Keratinocyte (primary cell): Measurements from ENCODE around the gene NFYB. TPM values are rescaled to one million over a fixed set of nuclear protein-coding genes. Genes with fewer than 3 reads are reported as not detected.

Source experiments
- DNase-seq: peaks from one replicate; pipeline ENCODE4 v3.0.0-alpha.2; 2011; ENCODE audit warnings: low read depth, missing footprints, low spot score
- FAIRE-seq: peaks from 2 replicates; lab custom pipeline; 2011; peaks lifted over from hg19 to GRCh38; lab: Jason Lieb, UNC
- H2AFZ ChIP-seq: 2 replicates; pipeline ENCODE4 v1.6.0; 2012; ENCODE audit warnings: low read length, control low read depth, inconsistent platforms; ENCODE audit not compliant: control insufficient read depth
- H3K27ac ChIP-seq: 2 replicates; pipeline ENCODE4 v1.5.1; 2011; ENCODE audit warnings: low read length; ENCODE audit not compliant: control insufficient read depth, insufficient read depth
- H3K27me3 ChIP-seq: 3 replicates; pipeline ENCODE4 v1.6.0; 2011; ENCODE audit warnings: low read length; ENCODE audit not compliant: control insufficient read depth, insufficient read depth; ENCODE audit errors: extremely low read depth
- H3K36me3 ChIP-seq, 2 experiments: 2 replicates in 1 of 2; 3 replicates in 1 of 2; pipeline ENCODE4 v1.5.1; 2011; ENCODE audit warnings: low read length in 2 of 2, mild to moderate bottlenecking in 1 of 2; ENCODE audit not compliant: control insufficient read depth in 2 of 2, insufficient read depth in 2 of 2; ENCODE audit errors: extremely low read depth in 1 of 2
- H3K4me1 ChIP-seq: 3 replicates; pipeline ENCODE4 v1.5.1; 2011; ENCODE audit warnings: low read length; ENCODE audit not compliant: control insufficient read depth, insufficient read depth; ENCODE audit errors: extremely low read depth
- H3K4me2 ChIP-seq: 3 replicates; pipeline ENCODE4 v1.6.0; 2011; ENCODE audit warnings: low read depth, low read length; ENCODE audit not compliant: control insufficient read depth, insufficient read depth; ENCODE audit errors: extremely low read depth
- H3K4me3 ChIP-seq, 3 experiments: fragments of 200-600 bp in 1 of 3; sonication (generic) in 1 of 3; 2 replicates in 2 of 3; 3 replicates in 1 of 3; pipeline ENCODE4 v1.5.1; 2011 to 2016; ENCODE audit warnings: low read length in 3 of 3, mild to moderate bottlenecking in 3 of 3, control low read depth in 2 of 3, inconsistent platforms in 1 of 3, low read depth in 1 of 3, mixed read lengths in 1 of 3, mixed run types in 1 of 3, moderate library complexity in 1 of 3; ENCODE audit not compliant: control insufficient read depth in 2 of 3, insufficient read depth in 2 of 3; ENCODE audit errors: extremely low read depth in 1 of 3
- H3K79me2 ChIP-seq: 2 replicates; pipeline ENCODE4 v1.6.0; 2012; ENCODE audit warnings: low read length; ENCODE audit not compliant: control insufficient read depth, insufficient read depth
- H3K9ac ChIP-seq: 3 replicates; pipeline ENCODE4 v1.6.0; 2011; ENCODE audit warnings: low read length; ENCODE audit not compliant: control insufficient read depth, insufficient read depth; ENCODE audit errors: extremely low read depth
- H3K9me1 ChIP-seq: 3 replicates; pipeline ENCODE4 v1.6.0; 2011; ENCODE audit warnings: low read length; ENCODE audit not compliant: control insufficient read depth, insufficient read depth; ENCODE audit errors: extremely low read depth
- H3K9me3 ChIP-seq: 2 replicates; pipeline ENCODE4 v1.5.1; 2012; ENCODE audit warnings: low read depth, low read length; ENCODE audit not compliant: control insufficient read depth
- H4K20me1 ChIP-seq: 3 replicates; pipeline ENCODE4 v1.6.0; 2011; ENCODE audit warnings: low read length; ENCODE audit not compliant: control insufficient read depth, insufficient read depth; ENCODE audit errors: extremely low read depth
- EZH2 ChIP-seq: IDR thresholded peaks from one replicate; pipeline ENCODE4 v1.6.1; 2012; ENCODE audit warnings: inconsistent platforms, mild to moderate bottlenecking, low read length, moderate library complexity
- dilution Hi-C: fragments of 300-500 bp; cut with MboI; formaldehyde crosslinking; loops from one replicate; pipeline ENCODE4 v1.7.0; 2020; ENCODE audit warnings: low sequenced_read_pairs; ENCODE audit not compliant: extremely low pct_ligation_motif_present
- polyA plus RNA-seq, 5 experiments: library from polyadenylated mRNA; depleted of rRNA in 3 of 5; stranded (reverse) in 3 of 5; stranded (forward) in 1 of 5; unstranded in 1 of 5; fragments of >200 nt; gene quantifications; 1 replicate in 1 of 5; 2 replicates in 3 of 5; 3 replicates in 1 of 5; pipeline versions ENCODE4 v1.2.1 to v1.2.3, GENCODE V29; 2011 to 2012; ENCODE audit warnings: missing spikeins in 2 of 5, low read depth in 1 of 5, low replicate concordance in 1 of 5
- TF ChIP-seq, protein P1 (sequence below), 3 experiments: IDR thresholded peaks in 1 of 3; conservative IDR thresholded peaks in 1 of 3; optimal IDR thresholded peaks in 1 of 3; 2 replicates in 2 of 3; 3 replicates in 1 of 3; pipeline versions ENCODE3 to v1.5.1; 2011; ENCODE audit warnings: low read length in 3 of 3, mild to moderate bottlenecking in 3 of 3, moderate library complexity in 2 of 3, control low read depth in 1 of 3, inconsistent platforms in 1 of 3; ENCODE audit not compliant: insufficient read depth in 2 of 3; ENCODE audit errors: extremely low read depth in 1 of 3

Gene NFYB
- polyA plus RNA-seq, 1 donor (not counting 4 experiments of a cell fraction or from before 2014, with no cell fraction given) = 22.8 TPM

DNA sequence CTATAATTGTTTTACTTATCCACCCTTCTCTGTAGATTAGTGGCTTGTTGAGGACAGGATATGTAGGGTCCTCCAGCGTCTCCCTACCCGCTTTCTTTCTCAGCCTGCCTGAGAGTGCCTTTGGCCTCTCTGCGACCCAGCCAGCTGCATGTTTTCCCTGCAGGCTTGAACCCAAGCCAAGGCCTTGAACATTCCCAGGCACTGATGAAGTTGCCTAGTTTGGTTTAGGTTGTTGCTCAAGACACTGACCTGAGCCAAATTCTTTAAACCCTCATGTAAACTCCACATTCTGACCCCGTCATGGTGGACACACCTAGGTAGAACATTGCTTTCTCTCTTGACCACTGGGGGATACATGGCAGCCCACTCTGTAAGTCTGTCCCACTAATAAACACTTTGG is 44.1 kb upstream of the NFYB start:
- Histone ChIP-seq H3K4me1 (peaks cover 11% of the 10 kb centered on the region), H3K27me3 (no peaks in the 10 kb centered on the region), H3K36me3 (no peaks in the 10 kb centered on the region), H3K9me3 (peaks cover 3% of the 10 kb centered on the region), H2AFZ (no peak overlapping the region), H3K79me2 (no peaks in the 10 kb centered on the region), H3K4me3 (no peak overlapping the region), H3K9ac (no peak overlapping the region), H3K27ac (no peak overlapping the region), H4K20me1 (no peaks in the 10 kb centered on the region), H3K9me1 (no peaks in the 10 kb centered on the region), H3K4me2 (no peak overlapping the region)
- TF ChIP-seq, protein P1, sequence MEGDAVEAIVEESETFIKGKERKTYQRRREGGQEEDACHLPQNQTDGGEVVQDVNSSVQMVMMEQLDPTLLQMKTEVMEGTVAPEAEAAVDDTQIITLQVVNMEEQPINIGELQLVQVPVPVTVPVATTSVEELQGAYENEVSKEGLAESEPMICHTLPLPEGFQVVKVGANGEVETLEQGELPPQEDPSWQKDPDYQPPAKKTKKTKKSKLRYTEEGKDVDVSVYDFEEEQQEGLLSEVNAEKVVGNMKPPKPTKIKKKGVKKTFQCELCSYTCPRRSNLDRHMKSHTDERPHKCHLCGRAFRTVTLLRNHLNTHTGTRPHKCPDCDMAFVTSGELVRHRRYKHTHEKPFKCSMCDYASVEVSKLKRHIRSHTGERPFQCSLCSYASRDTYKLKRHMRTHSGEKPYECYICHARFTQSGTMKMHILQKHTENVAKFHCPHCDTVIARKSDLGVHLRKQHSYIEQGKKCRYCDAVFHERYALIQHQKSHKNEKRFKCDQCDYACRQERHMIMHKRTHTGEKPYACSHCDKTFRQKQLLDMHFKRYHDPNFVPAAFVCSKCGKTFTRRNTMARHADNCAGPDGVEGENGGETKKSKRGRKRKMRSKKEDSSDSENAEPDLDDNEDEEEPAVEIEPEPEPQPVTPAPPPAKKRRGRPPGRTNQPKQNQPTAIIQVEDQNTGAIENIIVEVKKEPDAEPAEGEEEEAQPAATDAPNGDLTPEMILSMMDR (optimal IDR thresholded peaks at IDR 0.05 in 1 of 3, IDR thresholded peaks at IDR 0.05 in 1 of 3, conservative IDR thresholded peaks at IDR 0.05 in 1 of 3; ENCODE audit: extremely low read depth in 1 of 3, insufficient read depth in 2 of 3, low read length in 3 of 3) = no peak
- DNase-seq (no peak), FAIRE-seq (no peak)
- dilution Hi-C loops = no loop called here

DNA sequence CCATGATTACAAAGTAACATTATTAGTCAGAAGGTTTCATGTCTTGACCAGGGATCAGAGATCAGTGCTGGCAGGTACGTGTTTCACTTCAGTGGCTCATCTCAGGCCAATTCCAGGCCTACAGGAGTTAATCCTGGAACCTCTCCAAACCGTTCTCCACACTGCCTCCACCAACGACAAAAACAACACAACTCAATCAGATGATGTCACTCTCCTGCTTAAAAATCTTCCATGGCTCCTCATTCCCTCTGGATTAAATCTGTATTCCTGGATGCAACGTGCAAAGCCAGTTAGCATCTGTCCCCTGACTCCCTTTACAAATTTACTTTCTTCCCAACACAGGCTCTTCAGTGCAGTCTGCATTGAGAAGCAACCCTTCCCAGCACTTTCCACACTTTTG is 43.3 kb upstream of the NFYB start:
- peaks cover 3% of the 10 kb centered on the region for H3K9me3 ChIP-seq
- no peak overlapping the region for H3K4me2 ChIP-seq
- no peaks in the 10 kb centered on the region for H3K79me2 ChIP-seq
- peaks cover 11% of the 10 kb centered on the region for H3K4me1 ChIP-seq
- H3K4me3 ChIP-seq = no peak overlapping the region
- no peaks in the 10 kb centered on the region for H3K27me3 ChIP-seq
- no peak overlapping the region for H3K27ac ChIP-seq
- dilution Hi-C loops = no loop called here
- no peak overlapping the region for H3K9ac ChIP-seq
- no peak for DNase-seq
- H3K9me1 ChIP-seq = no peaks in the 10 kb centered on the region
- TF ChIP-seq, protein P1 (optimal IDR thresholded peaks at IDR 0.05 in 1 of 3, IDR thresholded peaks at IDR 0.05 in 1 of 3, conservative IDR thresholded peaks at IDR 0.05 in 1 of 3; ENCODE audit: extremely low read depth in 1 of 3, insufficient read depth in 2 of 3, low read length in 3 of 3) = no peak
- TF ChIP-seq EZH2 = no peak
- no peaks in the 10 kb centered on the region for H4K20me1 ChIP-seq
- H3K36me3 ChIP-seq = no peaks in the 10 kb centered on the region
- H2AFZ ChIP-seq = no peak overlapping the region
- no peak for FAIRE-seq
